HG03025 (cell line): Measurements from ENCODE around the gene SFN.
"Not testable (repeated sequence)": the region's sequence is repeated elsewhere in the genome, so short reads cannot be mapped to it uniquely, and the experiment has no call there.

Experiments
- ATAC-seq: cut with Tn5 transposase; IDR thresholded peaks from one replicate; pipeline ENCODE4 v1.9.1; 2021; ENCODE audit warnings: mild to moderate bottlenecking, moderate library complexity; ENCODE audit not compliant: unreplicated experiment, low FRiP score

SFN gene

DNA sequence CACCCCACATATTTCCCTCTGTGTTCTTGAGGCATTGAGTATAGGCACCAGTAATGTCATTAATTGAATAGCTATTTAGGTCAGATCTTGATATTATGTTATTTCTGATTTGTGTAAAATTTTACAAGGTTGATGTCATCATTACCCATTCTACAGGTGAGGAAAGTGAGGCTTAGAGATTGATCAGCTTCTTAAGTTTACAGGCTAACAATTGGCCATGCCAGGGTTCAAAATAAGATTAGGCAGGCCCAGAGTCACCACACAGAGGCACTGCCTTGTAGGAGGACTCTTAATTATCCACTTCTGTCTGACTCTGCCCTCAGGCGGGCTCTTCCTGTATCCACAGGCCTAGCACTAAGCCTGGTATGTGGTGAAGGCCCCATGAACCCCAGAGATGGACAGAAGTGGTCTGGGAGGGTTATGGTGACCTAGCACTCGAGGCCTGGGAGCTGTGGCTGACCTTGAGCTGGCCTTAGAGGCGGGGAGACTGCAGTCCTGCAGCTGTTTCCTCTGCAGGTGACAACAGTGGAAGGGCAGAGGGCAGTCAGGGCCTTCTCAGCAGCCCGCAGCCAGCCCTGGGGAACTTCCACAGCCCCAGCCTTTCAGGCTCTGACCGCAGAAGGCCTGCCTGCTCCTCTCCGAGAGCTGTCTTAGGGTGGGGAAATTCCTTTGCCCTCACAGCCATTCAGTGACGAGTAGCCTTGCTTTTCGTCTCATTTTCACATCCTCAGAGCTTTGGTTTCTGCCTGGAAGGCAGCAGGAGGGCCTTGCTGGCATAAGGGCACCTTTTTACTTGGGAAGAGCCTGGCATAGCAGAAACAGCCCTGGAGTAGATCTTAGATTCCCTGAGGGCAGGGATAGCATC lies 24.2 kb upstream of the SFN start:
- ATAC-seq, result peak; percentile 72

DNA sequence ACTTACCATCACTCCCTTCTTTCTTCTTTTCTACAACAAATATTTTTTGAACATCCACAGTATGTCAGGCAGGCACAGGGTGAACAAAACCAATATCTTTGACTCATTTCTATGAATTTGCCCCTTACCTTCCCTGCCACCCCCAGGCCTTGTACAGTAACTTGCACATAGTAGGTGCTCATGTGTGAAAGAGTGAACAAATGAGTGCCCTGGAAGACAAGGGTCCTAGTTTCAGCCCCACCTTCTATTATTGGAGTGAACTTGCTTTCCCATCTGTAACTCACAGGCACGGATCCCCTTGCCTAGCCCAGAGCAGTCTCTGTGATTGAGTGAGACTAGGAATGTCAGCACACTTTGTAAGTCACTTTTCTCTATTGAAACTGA lies 23.6 kb upstream of the SFN start:
- peak; percentile 11 for ATAC-seq

DNA sequence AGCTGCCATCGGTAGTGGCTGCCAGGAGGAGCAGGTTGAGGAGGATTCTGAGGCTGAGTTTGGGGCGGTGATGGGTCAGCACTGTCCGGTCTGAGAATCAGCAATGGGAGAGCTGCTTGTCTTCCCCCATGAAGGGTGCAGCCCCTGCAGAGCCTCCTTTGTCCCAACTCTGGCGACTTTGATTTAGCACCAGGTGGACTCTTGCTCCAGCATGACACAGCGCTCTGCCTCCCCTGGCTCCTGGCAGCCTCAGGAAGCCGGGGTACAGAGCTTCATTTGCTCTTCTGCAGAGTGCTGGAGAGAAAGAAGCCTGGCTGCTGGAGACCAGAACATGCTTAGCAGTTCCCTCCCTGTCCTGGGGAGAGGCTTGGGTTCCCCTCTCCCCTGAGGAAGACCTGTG lies 23.2 kb upstream of the SFN start:
- ATAC-seq, result no peak

DNA sequence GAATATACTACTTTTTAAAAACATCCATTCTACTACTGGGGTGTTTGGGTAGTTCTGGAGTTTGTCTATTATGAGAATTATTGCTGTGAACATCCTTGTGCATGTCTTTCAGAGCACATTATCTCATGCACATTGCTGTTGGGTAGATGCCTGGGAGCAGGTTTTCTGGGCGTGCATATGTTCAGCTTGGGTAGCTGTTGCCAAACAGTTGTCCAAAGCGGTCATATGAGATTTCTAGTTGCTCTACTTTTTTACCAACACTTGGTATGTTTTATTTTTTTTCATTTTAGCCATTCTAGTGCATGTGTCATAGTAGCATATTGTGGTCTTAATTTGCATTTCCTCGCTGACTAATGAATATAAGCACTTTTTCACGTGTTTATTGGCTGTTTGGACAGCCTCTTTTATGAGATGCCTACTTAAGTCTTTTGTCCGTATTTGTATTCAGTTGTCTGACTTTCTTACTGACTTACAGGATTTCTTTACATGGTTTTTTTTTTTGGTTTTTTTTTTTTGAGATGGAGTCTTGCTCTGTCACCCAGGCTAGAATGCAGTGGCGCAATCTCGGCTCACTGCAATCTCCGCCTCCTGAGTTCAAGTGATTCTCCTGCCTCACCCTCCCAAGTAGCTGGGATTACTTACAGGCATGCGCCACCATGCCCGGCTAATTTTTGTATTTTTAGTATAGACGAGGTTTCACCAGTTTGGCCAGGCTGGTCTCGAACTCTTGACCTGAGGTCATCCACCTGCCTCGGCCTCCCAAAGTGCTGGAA lies 18.3 kb upstream of the SFN start:
- no peak for ATAC-seq

DNA sequence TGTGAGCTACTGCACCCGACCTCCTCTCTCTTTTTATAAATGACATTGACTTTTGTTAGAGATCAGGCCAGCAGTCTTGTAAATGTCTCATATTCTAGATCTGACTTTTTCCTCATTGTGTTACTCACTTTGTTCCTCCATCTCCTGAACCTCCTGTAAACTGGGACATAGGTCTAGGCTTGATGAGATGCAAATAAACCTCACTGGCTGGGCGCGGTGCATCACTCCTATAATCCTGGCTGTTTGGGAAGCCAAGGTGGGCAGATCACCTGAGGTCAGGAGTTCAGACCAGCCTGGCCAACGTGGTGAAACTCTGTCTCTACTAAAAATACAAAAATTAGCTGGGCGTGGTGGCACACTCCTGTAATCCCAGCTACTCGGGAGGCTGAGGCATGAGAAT lies 15.1 kb upstream of the SFN start:
- not testable (repeated sequence) for ATAC-seq

DNA sequence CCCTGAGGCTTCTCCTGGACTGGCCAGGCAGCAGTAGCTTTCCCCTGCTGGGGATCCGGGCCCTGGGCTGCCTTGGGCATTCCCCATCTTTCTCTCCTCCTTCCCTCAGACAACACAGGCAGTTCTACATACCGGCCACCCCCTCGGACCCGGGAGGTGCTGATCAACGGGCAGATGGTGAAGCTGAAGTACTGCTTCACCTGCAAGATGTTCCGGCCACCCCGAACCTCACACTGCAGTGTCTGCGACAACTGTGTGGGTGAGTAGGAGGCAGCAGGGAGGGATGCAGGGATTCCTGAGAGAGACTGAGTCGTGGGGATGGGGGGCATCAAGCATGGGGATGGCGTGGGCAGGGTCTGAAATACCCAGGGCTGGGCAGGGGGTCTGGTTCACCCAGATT lies 14.4 kb upstream of the SFN start:
- no peak for ATAC-seq

DNA sequence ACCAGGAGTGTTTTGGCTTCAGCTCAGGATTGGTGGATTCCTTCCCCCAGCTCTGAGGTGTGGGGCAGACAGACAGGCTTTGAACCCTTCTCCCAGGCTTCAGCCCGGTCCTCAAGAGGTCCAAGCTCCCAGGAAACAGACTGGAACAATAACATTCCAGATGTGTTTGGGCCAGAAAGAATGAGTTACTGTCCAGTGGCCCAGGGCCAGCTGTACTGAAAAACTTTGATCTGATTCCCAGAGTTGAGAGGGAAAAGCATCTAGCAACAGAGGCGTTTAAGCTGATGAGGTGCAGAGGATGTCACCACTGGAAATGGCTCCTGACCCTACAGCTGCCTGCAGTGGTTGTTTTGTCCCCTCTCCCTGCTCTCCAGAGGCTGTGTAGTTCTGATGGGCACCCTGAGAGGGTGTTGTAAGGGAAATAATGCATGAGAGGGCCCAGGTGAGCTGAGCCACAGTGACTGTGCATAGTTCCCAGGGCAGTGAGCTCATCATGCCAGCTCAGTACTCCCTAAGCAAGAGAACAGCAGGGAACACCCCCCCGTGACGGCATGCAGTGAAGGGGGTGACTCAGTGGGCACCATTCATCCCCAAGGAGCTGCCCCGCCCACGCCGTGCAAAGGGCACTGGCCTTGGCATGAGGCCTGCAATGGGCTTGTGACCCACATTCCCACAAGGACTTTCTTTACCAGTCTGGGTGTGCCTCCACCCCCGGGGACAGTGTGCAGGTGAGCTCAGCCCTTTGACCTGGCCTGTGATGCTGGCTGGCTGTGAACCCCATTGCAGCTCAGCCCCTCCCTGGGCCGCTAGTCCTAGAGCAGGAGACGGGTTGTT lies 13.8 kb upstream of the SFN start:
- no peak for ATAC-seq

DNA sequence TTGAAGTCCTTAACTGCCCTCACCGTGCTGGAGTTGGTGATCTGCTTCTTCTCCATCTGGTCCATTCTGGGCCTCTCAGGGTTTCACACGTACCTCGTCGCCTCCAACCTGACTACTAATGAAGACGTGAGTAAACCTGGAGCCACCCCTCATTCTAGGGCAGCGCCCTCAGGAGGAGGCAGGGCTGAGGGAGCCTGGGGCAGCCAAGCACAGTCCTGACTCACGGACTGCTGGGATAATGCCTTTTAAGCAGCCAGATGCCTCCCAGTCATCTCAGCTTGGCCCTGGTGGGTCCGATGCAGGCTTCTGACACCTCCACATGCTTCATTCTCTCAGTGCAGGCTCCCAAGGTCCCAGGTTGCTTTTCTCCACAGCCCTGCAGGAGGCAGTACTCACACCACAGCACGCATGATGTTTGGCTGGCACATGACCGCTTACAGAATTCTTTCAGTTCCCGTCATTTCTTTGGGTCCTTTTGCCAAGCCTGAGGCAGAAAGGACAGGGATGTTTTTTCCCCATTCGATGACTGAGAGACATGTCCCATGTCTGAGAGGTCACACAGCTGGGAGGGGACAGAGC lies 11.8 kb upstream of the SFN start:
- ATAC-seq, result no peak

DNA sequence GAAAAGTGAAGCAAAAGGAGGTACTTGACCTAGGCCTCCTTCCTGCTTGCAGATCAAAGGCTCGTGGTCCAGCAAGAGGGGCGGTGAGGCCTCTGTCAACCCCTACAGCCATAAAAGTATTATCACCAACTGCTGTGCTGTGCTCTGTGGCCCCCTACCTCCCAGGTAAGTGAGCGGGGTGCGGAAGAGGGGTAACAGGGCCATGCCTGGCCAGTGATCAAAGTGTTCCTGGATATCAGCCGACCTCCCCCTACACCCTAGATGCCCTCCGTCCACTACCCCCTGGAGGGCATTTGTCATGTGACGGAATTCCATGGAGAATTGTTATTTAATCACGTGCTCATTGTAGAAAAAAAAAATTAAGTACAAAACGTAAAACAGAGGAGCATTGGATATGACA lies 10.2 kb upstream of the SFN start:
- no peak for ATAC-seq

DNA sequence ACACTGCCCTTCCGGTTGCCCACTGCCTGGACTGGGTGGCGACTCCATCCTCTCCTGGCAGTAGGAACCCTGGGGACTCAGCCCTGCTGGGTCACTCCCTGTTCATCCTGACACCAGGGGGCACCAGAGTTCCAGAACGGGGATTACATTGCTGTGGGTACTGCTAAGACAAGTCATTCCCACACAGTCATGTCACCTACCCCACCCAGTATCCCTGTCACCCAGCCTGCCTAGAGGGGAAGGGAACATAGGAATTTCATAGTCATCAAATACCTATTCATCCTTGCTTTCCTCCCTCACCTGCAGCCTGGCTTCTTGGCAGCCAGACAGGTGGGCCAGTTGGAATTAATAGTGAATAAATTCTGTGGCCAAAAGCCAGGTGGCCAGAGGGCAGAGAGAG lies 9.8 kb upstream of the SFN start:
- ATAC-seq, result no peak

DNA sequence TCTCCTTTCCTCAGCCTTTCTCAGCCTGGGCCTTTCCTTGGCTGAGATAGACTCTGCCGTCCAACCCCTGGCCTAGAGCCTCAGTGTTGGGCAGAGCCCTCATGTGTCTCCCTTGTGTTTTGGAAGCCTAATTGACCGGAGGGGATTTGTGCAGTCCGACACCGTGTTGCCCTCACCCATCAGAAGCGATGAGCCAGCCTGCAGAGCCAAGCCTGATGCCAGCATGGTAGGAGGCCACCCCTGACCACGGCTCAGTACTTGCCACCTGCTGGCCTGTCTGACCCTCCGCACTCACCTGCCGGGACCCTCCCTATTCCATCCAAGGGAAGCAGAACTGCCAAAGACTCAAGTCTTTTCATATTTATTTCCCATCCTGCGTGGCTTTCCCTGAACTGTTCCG lies 9.3 kb upstream of the SFN start:
- ATAC-seq, result no peak

DNA sequence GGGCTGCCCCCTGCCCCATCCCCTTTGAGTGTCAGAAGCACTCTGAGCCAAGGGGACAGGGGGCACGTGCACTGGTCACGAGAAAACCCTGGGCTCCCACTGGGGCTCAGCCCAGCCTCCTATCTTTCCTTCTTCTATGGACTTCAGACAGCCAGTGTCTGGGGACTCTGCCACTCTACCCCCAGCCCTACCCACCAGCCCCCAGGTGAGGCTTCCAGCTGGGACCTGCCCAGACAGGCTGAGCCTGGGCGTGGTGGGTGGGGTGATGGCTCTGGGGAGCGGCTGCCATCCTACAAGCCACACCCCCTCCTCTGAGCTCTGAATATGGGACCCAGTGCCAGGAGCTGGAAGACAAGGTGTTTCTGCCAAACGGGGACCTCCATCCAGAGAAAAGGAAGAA lies 8.0 kb upstream of the SFN start:
- no peak for ATAC-seq

DNA sequence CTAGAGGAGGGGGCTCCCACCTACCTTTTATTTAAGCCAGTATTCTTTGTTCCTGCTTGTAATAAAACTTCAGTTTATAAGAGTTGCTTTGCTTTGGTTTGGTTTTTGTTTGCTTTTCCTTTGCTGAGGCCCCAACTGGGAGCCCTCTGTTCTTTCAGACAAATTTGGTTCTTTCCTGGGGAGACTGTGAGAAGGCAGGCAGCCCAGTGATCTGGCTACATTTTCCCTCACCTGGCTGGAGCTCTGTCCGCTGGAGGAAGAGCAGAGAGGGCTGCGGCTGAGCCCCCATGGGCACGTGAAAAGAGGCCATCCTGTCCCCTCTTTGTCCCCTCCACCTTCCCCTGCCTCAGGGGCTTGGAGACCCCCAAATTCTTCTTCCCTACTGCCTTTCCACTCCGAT lies 7.3 kb upstream of the SFN start:
- no peak for ATAC-seq

DNA sequence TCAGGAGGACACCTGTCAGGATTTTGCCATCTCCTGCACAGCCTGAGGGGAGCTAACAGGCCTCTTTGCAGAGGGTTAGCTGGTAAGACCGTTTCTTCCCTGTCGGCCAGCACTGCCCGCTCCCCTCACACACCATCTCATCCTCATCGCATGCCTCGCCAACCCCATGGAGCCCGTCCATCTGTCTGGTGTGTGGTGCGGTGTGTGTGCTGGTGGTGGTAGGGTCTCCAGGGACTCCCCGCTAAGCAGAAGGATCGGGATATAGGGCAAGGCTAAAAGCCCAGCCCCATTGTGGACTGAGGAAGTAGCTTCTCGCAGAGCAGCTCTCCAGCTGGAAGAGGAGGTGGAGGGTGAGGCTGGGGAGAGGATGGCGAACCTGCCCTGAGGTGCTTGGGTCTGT lies 6.8 kb upstream of the SFN start:
- no peak for ATAC-seq

DNA sequence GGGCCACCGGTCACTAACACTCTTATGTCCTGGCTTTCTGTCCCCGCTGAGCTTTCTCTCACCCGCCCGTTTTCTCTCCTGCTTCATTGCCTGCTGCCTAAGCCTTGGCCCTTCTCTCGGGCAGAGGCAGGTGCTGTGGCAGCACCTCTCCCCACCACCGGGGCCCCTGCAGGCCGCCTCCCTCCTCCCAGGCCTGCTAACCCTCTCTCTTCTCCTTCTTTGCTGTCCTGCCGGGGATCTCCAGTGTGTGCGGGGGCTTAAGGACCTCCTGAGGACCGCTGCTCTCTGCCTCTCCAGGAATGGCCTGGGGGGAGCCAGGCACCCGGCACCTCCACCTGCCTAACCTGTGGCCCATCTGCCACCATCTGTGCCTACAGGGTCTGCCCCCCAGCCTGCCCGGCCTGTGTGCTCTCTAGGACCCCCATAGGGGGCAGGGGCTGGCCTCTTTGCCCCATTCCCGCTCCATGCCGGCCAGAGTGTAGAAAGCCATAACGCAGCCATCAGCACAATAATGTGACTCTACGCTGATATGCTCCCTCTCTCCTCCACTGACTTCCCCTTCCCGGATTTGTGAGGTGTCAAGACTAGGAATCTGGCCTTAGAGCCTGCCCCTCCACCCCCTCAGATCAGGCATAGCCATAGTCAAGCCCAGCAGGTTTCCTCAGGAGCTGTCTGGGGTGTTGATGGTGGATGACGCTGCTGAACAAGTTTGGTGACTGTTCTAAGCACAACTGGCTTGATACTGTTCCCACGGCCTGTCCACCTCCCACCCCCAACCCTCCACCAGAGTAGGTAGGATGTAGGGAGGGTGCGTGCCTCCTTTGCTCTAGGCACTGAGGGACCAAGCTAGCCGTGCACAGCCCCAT lies 6.1 kb upstream of the SFN start:
- no peak for ATAC-seq

DNA sequence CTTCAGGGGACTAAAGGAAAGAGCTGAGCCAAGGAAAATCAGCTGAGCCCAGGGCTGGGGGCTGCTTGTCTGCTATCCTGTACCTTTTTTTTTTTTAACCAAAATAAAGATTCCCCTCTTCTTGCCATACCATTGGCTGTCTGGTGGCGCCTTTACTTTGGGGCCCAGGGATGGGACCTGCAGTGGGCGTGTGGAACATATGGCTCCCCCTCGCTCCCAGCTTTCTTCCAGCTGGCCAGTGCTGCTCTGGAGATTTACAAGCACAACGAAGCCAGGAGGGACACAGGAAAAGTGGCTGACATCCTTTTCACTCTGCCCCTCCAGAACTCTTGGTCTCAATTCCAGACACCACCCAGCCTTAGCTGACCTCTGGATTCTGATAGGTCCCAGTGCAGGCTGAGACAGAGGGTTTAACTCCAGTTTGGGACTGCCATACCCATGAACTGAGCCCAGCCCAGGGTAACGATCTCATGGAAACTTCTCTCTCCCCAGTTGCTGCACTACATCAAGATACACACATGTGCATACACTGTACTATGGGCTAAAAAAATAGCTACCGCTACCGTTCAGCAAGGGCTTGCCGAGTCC lies 5.4 kb upstream of the SFN start:
- ATAC-seq, result no peak

DNA sequence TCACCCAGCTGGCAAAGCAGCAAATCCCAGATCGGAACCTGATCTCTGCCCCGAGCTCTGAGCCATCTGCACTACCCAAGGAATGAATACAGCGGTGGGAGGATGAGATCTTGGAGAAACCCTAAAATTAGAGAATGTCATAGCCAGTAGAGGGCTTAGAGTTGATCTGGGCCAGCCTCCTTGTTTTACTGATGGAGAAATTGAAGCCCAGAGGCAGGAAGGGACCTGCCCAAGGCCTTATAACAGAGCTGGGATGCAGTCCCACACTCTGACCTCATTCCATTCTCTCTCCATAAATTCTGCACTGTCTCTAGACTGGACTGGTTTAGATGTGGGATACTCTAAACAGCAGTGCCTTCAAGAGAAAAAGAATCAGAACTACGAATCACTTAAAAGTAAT lies 4.8 kb upstream of the SFN start:
- ATAC-seq, result no peak

DNA sequence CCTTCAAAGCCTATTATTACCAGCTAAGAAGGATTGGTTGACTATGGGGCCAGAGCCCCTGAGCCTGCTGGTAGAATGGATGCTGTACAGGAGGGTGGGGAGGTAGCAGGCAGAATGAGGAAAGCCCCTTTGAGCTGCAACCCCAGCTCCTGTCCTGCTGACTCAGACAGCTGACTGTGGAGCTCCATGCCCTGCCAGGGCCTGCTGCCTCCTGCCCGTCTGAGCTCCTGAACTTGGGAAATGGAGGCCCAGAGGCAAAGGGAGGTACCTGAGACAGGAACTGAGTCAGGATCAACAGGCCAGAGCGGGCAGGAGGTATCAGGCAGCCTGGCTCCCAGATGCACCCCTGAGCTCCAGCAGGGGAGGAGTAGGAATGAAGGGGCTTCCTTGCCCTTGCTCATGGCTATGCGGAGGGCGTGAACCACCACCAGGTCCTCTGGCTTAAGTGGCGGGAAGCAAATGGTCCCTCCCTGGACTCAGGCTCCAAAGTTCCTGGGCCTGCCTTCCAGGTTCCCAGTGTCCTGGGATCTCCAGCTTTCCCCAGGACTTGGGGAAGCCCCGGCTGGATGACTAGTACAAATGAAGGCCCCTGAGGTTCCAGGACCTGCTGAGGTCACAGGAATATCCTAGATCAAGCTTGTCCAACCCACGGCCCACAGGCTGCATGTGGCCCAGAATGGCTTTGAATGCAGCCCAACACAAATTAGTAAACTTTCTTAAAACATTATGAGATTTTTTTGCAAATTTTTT lies 3.9 kb upstream of the SFN start:
- ATAC-seq, result no peak

DNA sequence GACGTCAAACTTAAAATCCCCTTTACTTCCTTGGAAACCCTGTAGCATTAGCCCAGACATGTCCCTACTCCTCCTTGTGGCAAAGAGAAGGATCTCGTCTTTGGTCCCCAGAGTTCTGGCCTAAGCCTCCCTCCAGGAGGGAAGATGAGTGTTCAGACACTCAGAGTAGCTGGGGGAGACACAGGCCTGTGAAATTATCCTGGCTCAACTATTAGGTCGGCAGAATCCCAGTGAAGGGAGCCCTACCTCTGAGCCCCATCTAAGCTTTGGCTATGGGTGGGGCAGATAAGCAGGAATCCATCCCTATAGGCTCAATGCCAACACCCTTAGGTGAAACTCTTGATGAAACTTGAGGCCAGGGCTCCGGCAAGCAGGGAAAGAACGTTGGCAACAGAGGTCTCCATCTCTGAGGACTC lies 1.7 kb upstream of the SFN start:
- ATAC-seq, result no peak
